B cell (primary cell): ENCODE measurements around the gene LRPPRC.

Experiments used
- CTCF ChIP-seq: fragments of 200-600 bp; IDR thresholded peaks from one replicate; pipeline ENCODE4 v1.8.0; 2022; ENCODE audit warnings: antibody characterized with exemption, mild to moderate bottlenecking
- EZH2 ChIP-seq: IDR thresholded peaks from 2 replicates; pipeline ENCODE4 v1.6.1; 2012; ENCODE audit warnings: borderline replicate concordance, low read depth, mild to moderate bottlenecking, moderate library complexity, low read length; ENCODE audit not compliant: insufficient read depth, poor library complexity, severe bottlenecking

- TF ChIP-seq CTCF, result no peak
- no peak for TF ChIP-seq EZH2
Observed at GRCh38 chr2:43958397-43959275, 37.2 kb downstream of the LRPPRC start.
